ENCODE measurements around the gene GMNN.
"Not testable (repeated sequence)": the region's sequence is repeated elsewhere in the genome, so short reads cannot be mapped to it uniquely, and the experiment has no call there.

Gene GMNN

DNA sequence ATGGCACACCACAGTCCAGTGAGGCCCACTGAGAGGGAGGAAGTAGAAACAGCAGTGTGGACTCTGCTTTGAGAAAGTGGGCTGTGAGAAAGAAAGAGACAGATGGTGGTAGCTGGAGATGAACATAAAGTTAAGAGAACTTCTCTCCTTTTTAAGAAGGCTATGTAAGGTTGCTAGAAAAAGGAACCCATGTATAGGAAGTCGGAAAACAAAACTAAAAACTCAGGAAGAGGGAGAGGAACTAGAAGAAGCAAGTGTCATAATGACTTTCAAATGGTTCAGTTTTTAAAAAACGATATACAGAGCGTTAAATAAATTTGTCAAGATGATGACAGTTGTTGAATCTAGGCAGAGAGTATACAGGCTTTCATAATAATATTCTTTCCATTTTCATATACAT is 25.4 kb upstream of the GMNN start:
- no peaks in the 10 kb centered on the region for H3K9me2 ChIP-seq (replicated peaks; ENCODE audit: insufficient read depth, low read length)
- no peak overlapping the region for H2AFZ ChIP-seq (ENCODE audit: low read depth, low read length, severe bottlenecking)
- no peaks in the 10 kb centered on the region for H3K36me3 ChIP-seq (ENCODE audit: low read length)
- H4K20me1 ChIP-seq (ENCODE audit: low read depth, low read length), result no peaks in the 10 kb centered on the region
- TF ChIP-seq, protein P1, sequence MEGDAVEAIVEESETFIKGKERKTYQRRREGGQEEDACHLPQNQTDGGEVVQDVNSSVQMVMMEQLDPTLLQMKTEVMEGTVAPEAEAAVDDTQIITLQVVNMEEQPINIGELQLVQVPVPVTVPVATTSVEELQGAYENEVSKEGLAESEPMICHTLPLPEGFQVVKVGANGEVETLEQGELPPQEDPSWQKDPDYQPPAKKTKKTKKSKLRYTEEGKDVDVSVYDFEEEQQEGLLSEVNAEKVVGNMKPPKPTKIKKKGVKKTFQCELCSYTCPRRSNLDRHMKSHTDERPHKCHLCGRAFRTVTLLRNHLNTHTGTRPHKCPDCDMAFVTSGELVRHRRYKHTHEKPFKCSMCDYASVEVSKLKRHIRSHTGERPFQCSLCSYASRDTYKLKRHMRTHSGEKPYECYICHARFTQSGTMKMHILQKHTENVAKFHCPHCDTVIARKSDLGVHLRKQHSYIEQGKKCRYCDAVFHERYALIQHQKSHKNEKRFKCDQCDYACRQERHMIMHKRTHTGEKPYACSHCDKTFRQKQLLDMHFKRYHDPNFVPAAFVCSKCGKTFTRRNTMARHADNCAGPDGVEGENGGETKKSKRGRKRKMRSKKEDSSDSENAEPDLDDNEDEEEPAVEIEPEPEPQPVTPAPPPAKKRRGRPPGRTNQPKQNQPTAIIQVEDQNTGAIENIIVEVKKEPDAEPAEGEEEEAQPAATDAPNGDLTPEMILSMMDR (IDR thresholded peaks at IDR 0.05; ENCODE audit: insufficient read depth, low read length, poor library complexity, severe bottlenecking), result no peak
- no peak for TF ChIP-seq EZH2phosphoT487 (conservative IDR thresholded peaks at IDR 0.05; ENCODE audit: low read length)
- peaks cover 20% of the 10 kb centered on the region; the same call in 1 of the 2 replicates for H3K9me3 ChIP-seq (ENCODE audit: insufficient read depth, low read length)
- H3K4me3 ChIP-seq (ENCODE audit: insufficient read depth, low read length, poor library complexity, severe bottlenecking), result no peak overlapping the region
- H3K4me2 ChIP-seq (ENCODE audit: low read depth, low read length, poor library complexity, severe bottlenecking), result no peak overlapping the region
- no peaks in the 10 kb centered on the region for H3F3A ChIP-seq (ENCODE audit: insufficient read depth)
- H3K9ac ChIP-seq (ENCODE audit: low read length), result no peak overlapping the region
- no peak overlapping the region for H3K27ac ChIP-seq (ENCODE audit: low read depth, low read length)
- no peaks in the 10 kb centered on the region for H3K79me2 ChIP-seq (ENCODE audit: insufficient read depth, low read length)
- no peaks in the 10 kb centered on the region; the same call in 1 of the 2 replicates for H3K27me3 ChIP-seq (ENCODE audit: low read length)

GRCh38 chr6:24750878-24751277 is 23.9 kb upstream of the GMNN start:
- peaks cover 30% of the 10 kb centered on the region; the same call in 1 of the 2 replicates for H3K9me3 ChIP-seq (ENCODE audit: insufficient read depth, low read length)
- H3K9ac ChIP-seq (ENCODE audit: low read length); H3K9me2 ChIP-seq (replicated peaks; ENCODE audit: insufficient read depth, low read length); H2AFZ ChIP-seq (ENCODE audit: low read depth, low read length, severe bottlenecking); H3K36me3 ChIP-seq (ENCODE audit: low read length); H4K20me1 ChIP-seq (ENCODE audit: low read depth, low read length); H3K4me3 ChIP-seq (ENCODE audit: insufficient read depth, low read length, poor library complexity, severe bottlenecking); H3K27me3 ChIP-seq (ENCODE audit: low read length); H3F3A ChIP-seq (ENCODE audit: insufficient read depth); H3K79me2 ChIP-seq (ENCODE audit: insufficient read depth, low read length); H3K27ac ChIP-seq (ENCODE audit: low read depth, low read length); H3K4me2 ChIP-seq (ENCODE audit: low read depth, low read length, poor library complexity, severe bottlenecking): not testable (repeated sequence)

DNA sequence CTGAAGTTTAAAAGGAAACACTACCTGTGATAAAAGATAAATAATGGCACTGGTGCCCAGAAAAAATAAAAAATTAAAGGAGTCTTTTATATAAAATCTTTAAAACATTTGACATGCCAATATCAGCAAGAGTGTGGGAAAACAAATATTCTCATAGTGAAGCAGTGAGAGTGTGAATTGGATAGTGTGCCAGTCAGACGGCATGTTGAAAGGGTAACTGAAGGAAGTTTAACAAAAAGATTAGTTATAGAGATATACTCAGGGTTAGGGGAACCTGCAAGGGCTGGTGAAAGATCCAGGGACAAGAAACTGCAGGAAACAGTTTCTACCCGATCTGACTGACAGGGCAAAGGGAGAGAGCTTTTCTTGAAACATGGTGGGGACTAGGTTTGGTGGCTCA is 22.2 kb upstream of the GMNN start:
- H3K79me2 ChIP-seq (ENCODE audit: insufficient read depth, low read length), result no peaks in the 10 kb centered on the region
- H3K36me3 ChIP-seq (ENCODE audit: low read length), result no peaks in the 10 kb centered on the region
- H3K9me3 ChIP-seq (ENCODE audit: insufficient read depth, low read length), result peaks cover 30% of the 10 kb centered on the region; the same call in 1 of the 2 replicates
- H3K9ac ChIP-seq (ENCODE audit: low read length), result no peak overlapping the region
- no peaks in the 10 kb centered on the region for H3F3A ChIP-seq (ENCODE audit: insufficient read depth)
- no peaks in the 10 kb centered on the region for H3K9me2 ChIP-seq (replicated peaks; ENCODE audit: insufficient read depth, low read length)
- no peaks in the 10 kb centered on the region; the same call in 1 of the 2 replicates for H3K27me3 ChIP-seq (ENCODE audit: low read length)
- no peak for TF ChIP-seq EZH2phosphoT487 (conservative IDR thresholded peaks at IDR 0.05; ENCODE audit: low read length)
- TF ChIP-seq, protein P1 (IDR thresholded peaks at IDR 0.05; ENCODE audit: insufficient read depth, low read length, poor library complexity, severe bottlenecking), result no peak
- no peak overlapping the region for H3K27ac ChIP-seq (ENCODE audit: low read depth, low read length)
- no peak overlapping the region for H3K4me2 ChIP-seq (ENCODE audit: low read depth, low read length, poor library complexity, severe bottlenecking)
- H4K20me1 ChIP-seq (ENCODE audit: low read depth, low read length), result no peaks in the 10 kb centered on the region
- no peak overlapping the region for H3K4me3 ChIP-seq (ENCODE audit: insufficient read depth, low read length, poor library complexity, severe bottlenecking)
- no peak overlapping the region for H2AFZ ChIP-seq (ENCODE audit: low read depth, low read length, severe bottlenecking)

GRCh38 chr6:24752917-24753492 is 21.7 kb upstream of the GMNN start:
- no peak overlapping the region for H3K4me2 ChIP-seq (ENCODE audit: low read depth, low read length, poor library complexity, severe bottlenecking)
- peaks cover 30% of the 10 kb centered on the region; the same call in 1 of the 2 replicates for H3K9me3 ChIP-seq (ENCODE audit: insufficient read depth, low read length)
- no peak overlapping the region for H2AFZ ChIP-seq (ENCODE audit: low read depth, low read length, severe bottlenecking)
- H3F3A ChIP-seq (ENCODE audit: insufficient read depth), result no peaks in the 10 kb centered on the region
- no peak overlapping the region for H3K4me3 ChIP-seq (ENCODE audit: insufficient read depth, low read length, poor library complexity, severe bottlenecking)
- H3K9ac ChIP-seq (ENCODE audit: low read length), result no peak overlapping the region
- H4K20me1 ChIP-seq (ENCODE audit: low read depth, low read length), result no peaks in the 10 kb centered on the region
- no peaks in the 10 kb centered on the region; the same call in 1 of the 2 replicates for H3K27me3 ChIP-seq (ENCODE audit: low read length)
- no peak for TF ChIP-seq EZH2phosphoT487 (conservative IDR thresholded peaks at IDR 0.05; ENCODE audit: low read length)
- TF ChIP-seq, protein P1 (IDR thresholded peaks at IDR 0.05; ENCODE audit: insufficient read depth, low read length, poor library complexity, severe bottlenecking), result no peak
- H3K27ac ChIP-seq (ENCODE audit: low read depth, low read length), result no peak overlapping the region
- no peaks in the 10 kb centered on the region for H3K9me2 ChIP-seq (replicated peaks; ENCODE audit: insufficient read depth, low read length)
- H3K79me2 ChIP-seq (ENCODE audit: insufficient read depth, low read length), result no peaks in the 10 kb centered on the region
- no peaks in the 10 kb centered on the region for H3K36me3 ChIP-seq (ENCODE audit: low read length)
